Common myeloid progenitor, CD34-positive (primary cell): ENCODE measurements around the gene UNC45A.

Experiments
- CTCF ChIA-PET: fragments of 350-600 bp; sonication (Branson Sonifier 250); formaldehyde crosslinking; loops from one replicate; lab custom pipeline; 2021; ENCODE audit warnings: antibody characterized with exemption; lab: Charles Lee
- POLR2A ChIA-PET: fragments of 350-600 bp; sonication (Branson Sonifier 250); formaldehyde crosslinking; loops from one replicate; lab custom pipeline; 2021; ENCODE audit warnings: antibody characterized with exemption; lab: Charles Lee
- DNase-seq, 3 donors: peaks; one replicate each; pipeline versions ENCODE4 v3.0.0 to v3.0.0-alpha.2; 2013
- H3K27ac ChIP-seq, 2 experiments: 1 replicate in 1 of 2; 2 replicates in 1 of 2; pipeline ENCODE4 v1.7.0; 2013; ENCODE audit warnings: inconsistent platforms in 2 of 2, low read length in 2 of 2, mild to moderate bottlenecking in 2 of 2, low read depth in 1 of 2, moderate library complexity in 1 of 2; ENCODE audit not compliant: severe bottlenecking in 2 of 2, insufficient read depth in 1 of 2, poor library complexity in 1 of 2
- H3K27me3 ChIP-seq, 5 experiments: replicated peaks in 2 of 5; 1 replicate in 3 of 5; 2 replicates in 2 of 5; pipeline versions ENCODE4 v1.6.1 to v1.7.0; 2013; ENCODE audit warnings: low read length in 4 of 5, mild to moderate bottlenecking in 2 of 5, moderate library complexity in 2 of 5, inconsistent platforms in 1 of 5; ENCODE audit not compliant: insufficient read depth in 5 of 5, control insufficient read depth in 4 of 5
- H3K36me3 ChIP-seq, 4 experiments: 1 replicate in 2 of 4; 2 replicates in 2 of 4; pipeline versions ENCODE4 v1.6.1 to v1.7.0; 2013; ENCODE audit warnings: low read length in 3 of 4, control low read depth in 1 of 4, mild to moderate bottlenecking in 1 of 4; ENCODE audit not compliant: control insufficient read depth in 4 of 4, insufficient read depth in 4 of 4
- H3K4me1 ChIP-seq, 4 experiments: 1 replicate in 3 of 4; 2 replicates in 1 of 4; pipeline versions ENCODE4 v1.6.1 to v1.7.1; 2013; ENCODE audit warnings: low read length in 3 of 4, mild to moderate bottlenecking in 3 of 4, control low read depth in 1 of 4, inconsistent platforms in 1 of 4, moderate library complexity in 1 of 4; ENCODE audit not compliant: control insufficient read depth in 4 of 4, insufficient read depth in 4 of 4; ENCODE audit errors: control extremely low read depth in 1 of 4
- H3K4me3 ChIP-seq, 7 experiments: 1 replicate in 4 of 7; 2 replicates in 3 of 7; pipeline versions ENCODE4 v1.5.1 to v1.7.0; 2013; ENCODE audit warnings: mild to moderate bottlenecking in 7 of 7, low read length in 6 of 7, moderate library complexity in 6 of 7, inconsistent platforms in 2 of 7, low read depth in 2 of 7, control low read depth in 1 of 7; ENCODE audit not compliant: insufficient read depth in 4 of 7, control insufficient read depth in 1 of 7; ENCODE audit errors: extremely low read depth in 1 of 7
- H3K9me3 ChIP-seq, 5 experiments: 1 replicate in 4 of 5; 2 replicates in 1 of 5; pipeline versions ENCODE4 v1.6.1 to v1.7.1; 2013; ENCODE audit warnings: low read length in 4 of 5, mild to moderate bottlenecking in 2 of 5, inconsistent platforms in 1 of 5, low read depth in 1 of 5, moderate library complexity in 1 of 5; ENCODE audit not compliant: control insufficient read depth in 4 of 5, insufficient read depth in 2 of 5; ENCODE audit errors: control extremely low read depth in 1 of 5
- WGBS: methylation state at CpG from one replicate; pipeline ENCODE4 v1.1.5; 2013; ENCODE audit not compliant: insufficient coverage; 5-methylcytosine and 5-hydroxymethylcytosine counted together

The UNC45A gene

DNA sequence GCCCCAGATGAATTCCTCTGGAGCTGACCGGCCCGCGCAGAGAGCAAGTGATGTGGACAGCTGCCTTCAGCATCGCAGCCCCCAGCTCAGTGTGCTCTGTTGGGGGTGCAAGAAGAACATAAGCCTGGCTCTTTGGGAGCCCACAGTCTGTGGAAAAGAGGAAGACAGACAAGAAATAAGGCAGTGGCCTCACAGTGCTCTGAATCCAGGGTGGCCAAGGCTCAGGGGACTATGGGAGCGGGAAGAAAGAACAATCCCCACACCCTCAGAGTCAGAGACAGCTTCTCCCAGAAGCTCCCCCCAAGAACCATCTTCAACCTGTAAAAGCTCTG is 2.5 kb upstream of the UNC45A start:
- H3K4me3 ChIP-seq, result peak overlapping the region in 6 of 7 experiments; percentile 55 to 91 (median 86)
- peak overlapping the region in 1 of 2 experiments; percentile 89 for H3K27ac ChIP-seq
- POLR2A ChIA-PET, result interaction anchor here (0.5 to 4.9 kb wide), 3 partner anchors 27 to 103 kb away, joined by 3 to 32 read pairs (median 4); partner anchors contain the start of gene MAN2A2

GRCh38 chr15:90933301-90933700 is 1.8 kb upstream of the UNC45A start:
- H3K4me1 ChIP-seq, result peaks cover 20 to 72% (median 60%) of the 10 kb centered on the region in 4 experiments
- peak; percentile 31 to 65 (median 53) for DNase-seq
- 89% methylated on average over 1 of the region's 1 CpG for whole genome bisulfite sequencing
- H3K36me3 ChIP-seq, result peaks cover 3 to 11% (median 10%) of the 10 kb centered on the region in 4 experiments
- POLR2A ChIA-PET, result interaction anchor here (4.9 kb wide), 1 partner anchor 31 kb away, joined by 32 read pairs; the partner anchor contains the start of gene MAN2A2
- no peaks in the 10 kb centered on the region for H3K9me3 ChIP-seq
- no peak overlapping the region for H3K4me3 ChIP-seq
- no peaks in the 10 kb centered on the region for H3K27me3 ChIP-seq
- H3K27ac ChIP-seq, result peak overlapping the region in 1 of 2 experiments; percentile 89
- CTCF ChIA-PET, result interaction anchor here (0.7 to 13.1 kb wide), 23 partner anchors 10 to 613 kb away, joined by 3 to 258 read pairs (median 5); partner anchors contain the start of genes MAN2A2 and RCCD1

More for the DNA sequence above, 2.5 kb upstream of the UNC45A start:
- DNase-seq, result no peak
- peaks cover 20 to 74% (median 60%) of the 10 kb centered on the region in 4 experiments for H3K4me1 ChIP-seq
- CTCF ChIA-PET, result interaction anchor here (0.7 to 13.1 kb wide), 23 partner anchors 9 to 612 kb away, joined by 3 to 258 read pairs (median 5); partner anchors contain the start of genes MAN2A2 and RCCD1
- no peaks in the 10 kb centered on the region for H3K27me3 ChIP-seq
- WGBS, result 0% methylated on average over 4 of the region's 5 CpGs
- H3K9me3 ChIP-seq, result no peaks in the 10 kb centered on the region
- H3K36me3 ChIP-seq, result peaks cover 3 to 8% (median 6%) of the 10 kb centered on the region in 4 experiments

DNA sequence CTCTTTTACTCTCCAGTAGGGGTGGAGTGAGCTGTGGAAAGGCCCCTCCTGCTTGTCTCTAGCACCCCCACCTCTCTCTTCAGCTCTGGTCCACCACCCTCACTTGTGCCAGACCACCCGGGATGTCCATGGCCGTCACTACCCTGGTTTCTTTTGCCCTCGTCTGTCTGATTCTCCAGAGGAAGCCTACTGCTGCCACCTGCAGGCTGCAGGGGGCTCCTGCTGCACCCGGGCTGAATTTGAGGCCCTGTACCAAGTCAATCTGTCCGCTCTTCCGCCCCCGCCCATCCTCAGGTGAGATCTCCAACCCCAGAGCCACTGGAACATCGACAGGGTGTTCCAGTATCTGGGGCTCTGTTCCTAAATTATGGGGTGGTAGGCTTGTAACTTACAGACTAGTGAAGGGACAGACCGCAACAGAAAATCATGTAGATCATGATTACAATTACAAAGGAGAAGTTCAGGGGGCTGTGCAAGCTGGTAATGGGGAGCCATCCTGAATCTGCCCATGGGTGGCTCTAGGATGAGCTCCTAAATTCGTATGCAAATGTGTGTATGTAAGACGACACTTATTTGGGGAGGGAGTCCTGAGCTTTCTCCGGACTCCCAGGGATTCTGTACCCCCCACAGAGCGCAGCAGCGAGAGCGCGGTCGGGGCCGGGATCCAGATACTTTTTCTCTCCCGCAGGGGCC is 683 bp upstream of the UNC45A start:
- no peaks in the 10 kb centered on the region for H3K9me3 ChIP-seq
- H3K27ac ChIP-seq, result peak overlapping the region in 1 of 2 experiments; percentile 85
- DNase-seq, result peak; percentile 85 to 89 (median 88)
- no peaks in the 10 kb centered on the region for H3K27me3 ChIP-seq
- H3K4me3 ChIP-seq, result peak overlapping the region; percentile 63 to 89 (median 78)
- WGBS, result 0% methylated on average over 15 of the region's 19 CpGs
- POLR2A ChIA-PET, result interaction anchor here (1.1 to 1.8 kb wide), 2 partner anchors 30 to 32 kb away, joined by 3 to 4 read pairs; partner anchors contain the start of gene MAN2A2
- peaks cover 7 to 16% (median 15%) of the 10 kb centered on the region in 4 experiments for H3K36me3 ChIP-seq
- H3K4me1 ChIP-seq, result peaks cover 12 to 62% (median 52%) of the 10 kb centered on the region in 4 experiments
- CTCF ChIA-PET, result interaction anchor here (0.7 to 13.1 kb wide), 25 partner anchors 9 to 338 kb away, joined by 3 to 258 read pairs (median 4); partner anchors contain the start of genes MAN2A2 and RCCD1

DNA sequence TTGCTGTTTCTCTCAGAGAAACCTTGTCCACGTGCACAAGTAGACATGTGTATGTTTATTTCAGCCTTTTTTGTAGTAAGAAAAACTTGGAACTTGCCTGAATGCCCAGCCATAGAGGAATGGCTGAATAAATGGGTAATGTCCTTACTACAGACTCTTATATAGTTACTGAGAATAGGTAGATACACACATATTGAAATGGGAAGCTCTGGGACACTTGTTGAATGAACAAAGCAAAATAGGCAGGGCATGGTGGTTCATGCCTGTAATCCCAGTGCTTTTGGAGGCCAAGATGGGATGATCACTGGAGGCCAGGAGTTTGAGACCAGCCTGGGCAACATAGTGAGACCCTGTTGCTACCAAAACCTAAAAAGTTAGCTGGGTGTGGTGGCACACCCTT is 1.7 kb downstream of the UNC45A start:
- CTCF ChIA-PET, result interaction anchor here (1.0 to 13.1 kb wide), 4 partner anchors 11 to 72 kb away, joined by 3 to 258 read pairs (median 98); partner anchors contain the start of genes MAN2A2 and RCCD1
- H3K36me3 ChIP-seq, result peaks cover 19 to 36% (median 29%) of the 10 kb centered on the region in 4 experiments
- DNase-seq, result no peak
- H3K27ac ChIP-seq, result no peak overlapping the region
- H3K4me3 ChIP-seq, result no peak overlapping the region
- POLR2A ChIA-PET, result no interaction called here
- H3K4me1 ChIP-seq, result peaks cover 4 to 39% (median 35%) of the 10 kb centered on the region in 4 experiments
- no peaks in the 10 kb centered on the region for H3K27me3 ChIP-seq
- H3K9me3 ChIP-seq, result no peaks in the 10 kb centered on the region
- 100% methylated on average over 1 of the region's 1 CpG for WGBS

GRCh38 chr15:90938261-90938660 is 3.2 kb downstream of the UNC45A start:
- DNase-seq, result no peak
- Histone ChIP-seq H3K9me3 (no peaks in the 10 kb centered on the region), H3K27me3 (no peaks in the 10 kb centered on the region), H3K27ac (no peak overlapping the region), H3K36me3 (peaks cover 19 to 50% (median 40%) of the 10 kb centered on the region in 4 experiments), H3K4me1 (peaks cover 4 to 29% (median 28%) of the 10 kb centered on the region in 4 experiments), H3K4me3 (no peak overlapping the region)
- ChIA-PET POLR2A (no interaction called here), CTCF (interaction anchor here (1.2 to 13.1 kb wide), 3 partner anchors 10 to 52 kb away, joined by 5 to 134 read pairs (median 62); partner anchors contain the start of gene RCCD1)
- 100% methylated on average over 4 of the region's 5 CpGs for WGBS

DNA sequence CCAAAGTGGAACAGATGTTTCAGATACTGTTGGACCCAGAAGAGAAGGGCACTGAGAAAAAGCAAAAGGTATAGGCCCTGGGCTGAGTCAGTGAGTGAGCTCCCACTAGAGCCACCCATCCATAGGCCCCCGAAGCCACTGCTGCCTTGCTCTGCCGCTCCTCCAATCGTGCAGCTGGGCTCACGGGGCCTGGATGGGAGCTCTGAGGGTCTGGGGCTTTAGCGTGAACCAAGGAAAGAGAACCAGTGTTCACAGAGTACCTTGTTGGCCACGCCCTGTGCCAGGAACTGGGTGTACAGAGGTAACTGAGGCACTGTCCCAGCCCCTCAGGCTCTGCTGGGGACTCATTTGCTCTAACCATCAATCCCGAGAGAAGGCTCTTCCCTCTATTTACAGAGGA is 4.7 kb downstream of the UNC45A start:
- H3K4me3 ChIP-seq, result no peak overlapping the region
- ChIA-PET POLR2A (interaction anchor here (1.3 kb wide), 1 partner anchor 9 kb away, joined by 3 read pairs; no protein-coding TSS in a partner anchor), CTCF (interaction anchor here (2.0 to 13.1 kb wide), 3 partner anchors 8 to 18 kb away, joined by 5 to 134 read pairs (median 62); partner anchors contain the start of gene RCCD1)
- no peaks in the 10 kb centered on the region for H3K27me3 ChIP-seq
- H3K9me3 ChIP-seq, result no peaks in the 10 kb centered on the region
- peaks cover 0 to 21% (median 17%) of the 10 kb centered on the region in 4 experiments for H3K4me1 ChIP-seq
- 83% methylated on average over 6 of the region's 7 CpGs for WGBS
- H3K36me3 ChIP-seq, result peaks cover 19 to 65% (median 47%) of the 10 kb centered on the region in 4 experiments
- H3K27ac ChIP-seq, result no peak overlapping the region
- no peak for DNase-seq
